Activated CD8-positive, alpha-beta T cell treated with anti-CD3 and anti-CD28 coated beads for 36 hours (primary cell): ENCODE measurements around the gene MTG2. TPM values are rescaled to one million over a fixed set of nuclear protein-coding genes. Genes with fewer than 3 reads are reported as not detected.

Source experiments
- ATAC-seq: fragments of 200-7000 bp; cut with Tn5 transposase; one replicate; pipeline ENCODE4 v1.10.0; 2021; ENCODE audit warnings: mild to moderate bottlenecking, moderate library complexity
- CTCF ChIA-PET: fragments of 350-600 bp; sonication (Branson Sonifier 250); formaldehyde crosslinking; loops from one replicate; lab custom pipeline; 2021; ENCODE audit warnings: antibody characterized with exemption; lab: Charles Lee
- POLR2A ChIA-PET: fragments of 350-600 bp; sonication (Branson Sonifier 250); formaldehyde crosslinking; loops from one replicate; lab custom pipeline; 2021; ENCODE audit warnings: antibody characterized with exemption; lab: Charles Lee
- DNase-seq: peaks from one replicate; pipeline ENCODE4 v3.0.0-alpha.2; 2020
- H3K27ac Mint-ChIP-seq: one replicate; pipeline ENCODE4 v1.8.0; 2021; ENCODE audit warnings: mild to moderate bottlenecking, mixed read lengths
- H3K27me3 Mint-ChIP-seq: one replicate; pipeline ENCODE4 v1.8.0; 2021; ENCODE audit warnings: mixed read lengths
- H3K36me3 Mint-ChIP-seq: one replicate; pipeline ENCODE4 v1.8.0; 2021; ENCODE audit warnings: low read depth, mixed read lengths
- H3K4me1 Mint-ChIP-seq: one replicate; pipeline ENCODE4 v1.8.0; 2021; ENCODE audit warnings: low read depth, mixed read lengths
- H3K4me3 Mint-ChIP-seq: one replicate; pipeline ENCODE4 v1.8.0; 2021; ENCODE audit warnings: mild to moderate bottlenecking, moderate library complexity, mixed read lengths
- H3K9me3 Mint-ChIP-seq: one replicate; pipeline ENCODE4 v1.8.0; 2021; ENCODE audit warnings: mixed read lengths
- intact Hi-C: fragments of 100-400 bp; cut with micrococcal nuclease; formaldehyde crosslinking; loops from one replicate; pipeline ENCODE4 v1.10.0; 2022
- total RNA-seq, 2 experiments: library from RNA; stranded (reverse); gene quantifications; one replicate each; pipeline ENCODE4 v1.2.3, GENCODE V29; 2021
- TF ChIP-seq, protein P1 (sequence below): fragments of 200-600 bp; IDR thresholded peaks from one replicate; pipeline ENCODE4 v1.8.0; 2022; ENCODE audit warnings: antibody characterized with exemption, mild to moderate bottlenecking

MTG2 gene
- total RNA-seq, 2 experiments from 2014 or later: 36.5 to 40.5 TPM

DNA sequence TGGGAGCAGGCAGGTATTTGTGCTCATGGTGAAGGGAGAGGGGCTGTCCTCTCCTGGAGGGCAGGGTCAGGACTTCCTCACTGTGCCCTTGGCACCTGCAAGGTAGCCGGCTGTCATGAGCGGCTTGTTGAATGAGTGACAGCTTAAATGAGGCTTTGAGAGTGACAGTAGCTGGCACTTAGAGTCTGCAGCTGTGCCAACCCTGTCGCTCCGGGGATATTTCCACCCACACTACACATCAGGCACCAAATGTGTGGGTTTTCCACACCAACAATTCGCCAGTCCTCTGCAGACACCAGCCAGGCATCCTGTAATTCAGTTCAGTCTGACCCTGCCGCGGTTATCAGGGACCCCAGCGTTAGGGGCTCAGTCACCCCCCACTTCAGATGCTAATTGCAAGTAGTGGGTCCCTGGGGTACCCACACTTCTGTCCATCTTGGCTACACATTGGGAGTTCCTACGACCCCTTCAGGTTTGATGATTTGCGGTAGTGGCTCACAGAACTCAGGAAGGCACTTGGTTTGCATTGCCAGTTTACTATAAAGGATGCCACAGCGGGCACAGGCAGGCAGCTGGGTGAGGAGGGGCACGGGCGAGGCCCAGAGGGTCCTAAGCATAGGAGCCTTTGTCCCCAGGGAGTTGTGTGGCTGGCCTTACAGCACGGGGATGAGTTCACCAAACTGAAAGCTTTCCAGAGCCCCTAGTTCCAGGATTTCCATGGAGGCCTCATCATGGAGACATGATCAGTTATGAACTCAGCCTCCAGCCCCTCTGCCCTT is 9.1 kb downstream of the MTG2 start:
- no peak overlapping the region for H3K27ac Mint-ChIP-seq
- ATAC-seq: no peak
- no peaks in the 10 kb centered on the region for H3K27me3 Mint-ChIP-seq
- no peak for DNase-seq
- peaks cover 8% of the 10 kb centered on the region for H3K36me3 Mint-ChIP-seq
- no peak overlapping the region for H3K4me3 Mint-ChIP-seq
- ChIA-PET POLR2A (no interaction called here), CTCF (interaction anchor here (1.7 kb wide), 1 partner anchor 181 kb away, joined by 5 read pairs; no protein-coding TSS in a partner anchor)
- intact Hi-C loops: no loop called here
- no peaks in the 10 kb centered on the region for H3K9me3 Mint-ChIP-seq
- peaks cover 20% of the 10 kb centered on the region for H3K4me1 Mint-ChIP-seq
- TF ChIP-seq, protein P1, sequence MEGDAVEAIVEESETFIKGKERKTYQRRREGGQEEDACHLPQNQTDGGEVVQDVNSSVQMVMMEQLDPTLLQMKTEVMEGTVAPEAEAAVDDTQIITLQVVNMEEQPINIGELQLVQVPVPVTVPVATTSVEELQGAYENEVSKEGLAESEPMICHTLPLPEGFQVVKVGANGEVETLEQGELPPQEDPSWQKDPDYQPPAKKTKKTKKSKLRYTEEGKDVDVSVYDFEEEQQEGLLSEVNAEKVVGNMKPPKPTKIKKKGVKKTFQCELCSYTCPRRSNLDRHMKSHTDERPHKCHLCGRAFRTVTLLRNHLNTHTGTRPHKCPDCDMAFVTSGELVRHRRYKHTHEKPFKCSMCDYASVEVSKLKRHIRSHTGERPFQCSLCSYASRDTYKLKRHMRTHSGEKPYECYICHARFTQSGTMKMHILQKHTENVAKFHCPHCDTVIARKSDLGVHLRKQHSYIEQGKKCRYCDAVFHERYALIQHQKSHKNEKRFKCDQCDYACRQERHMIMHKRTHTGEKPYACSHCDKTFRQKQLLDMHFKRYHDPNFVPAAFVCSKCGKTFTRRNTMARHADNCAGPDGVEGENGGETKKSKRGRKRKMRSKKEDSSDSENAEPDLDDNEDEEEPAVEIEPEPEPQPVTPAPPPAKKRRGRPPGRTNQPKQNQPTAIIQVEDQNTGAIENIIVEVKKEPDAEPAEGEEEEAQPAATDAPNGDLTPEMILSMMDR: no peak

DNA sequence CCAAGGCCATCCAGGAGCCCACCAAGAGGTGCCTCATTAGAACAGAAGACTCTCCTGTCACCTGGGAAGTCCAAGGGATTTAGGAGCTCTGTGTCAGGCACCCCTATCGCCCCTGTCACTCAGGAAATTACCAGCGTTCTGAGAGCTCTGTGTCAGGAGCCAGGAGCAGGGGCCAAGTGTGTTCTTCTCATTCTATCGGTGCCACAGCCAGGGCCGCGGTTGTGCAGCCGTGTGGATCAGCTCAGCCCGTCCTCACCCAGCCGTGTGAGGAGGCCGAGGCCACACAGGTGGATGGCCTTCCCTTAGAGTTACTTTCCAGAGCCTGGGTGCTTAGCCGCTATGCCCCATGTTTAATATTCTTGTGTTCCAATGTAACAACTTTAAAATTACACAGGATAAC is 9.8 kb downstream of the MTG2 start:
- Mint-ChIP-seq H3K4me1 (peaks cover 15% of the 10 kb centered on the region), H3K4me3 (no peak overlapping the region), H3K36me3 (peaks cover 8% of the 10 kb centered on the region), H3K27ac (no peak overlapping the region), H3K27me3 (no peaks in the 10 kb centered on the region), H3K9me3 (no peaks in the 10 kb centered on the region)
- intact Hi-C loops: no loop called here
- POLR2A ChIA-PET: no interaction called here
- ATAC-seq: no peak
- CTCF ChIA-PET: interaction anchor here (1.1 kb wide), 1 partner anchor 218 kb away, joined by 3 read pairs; no protein-coding TSS in a partner anchor
- no peak for DNase-seq
- TF ChIP-seq, protein P1: no peak

DNA sequence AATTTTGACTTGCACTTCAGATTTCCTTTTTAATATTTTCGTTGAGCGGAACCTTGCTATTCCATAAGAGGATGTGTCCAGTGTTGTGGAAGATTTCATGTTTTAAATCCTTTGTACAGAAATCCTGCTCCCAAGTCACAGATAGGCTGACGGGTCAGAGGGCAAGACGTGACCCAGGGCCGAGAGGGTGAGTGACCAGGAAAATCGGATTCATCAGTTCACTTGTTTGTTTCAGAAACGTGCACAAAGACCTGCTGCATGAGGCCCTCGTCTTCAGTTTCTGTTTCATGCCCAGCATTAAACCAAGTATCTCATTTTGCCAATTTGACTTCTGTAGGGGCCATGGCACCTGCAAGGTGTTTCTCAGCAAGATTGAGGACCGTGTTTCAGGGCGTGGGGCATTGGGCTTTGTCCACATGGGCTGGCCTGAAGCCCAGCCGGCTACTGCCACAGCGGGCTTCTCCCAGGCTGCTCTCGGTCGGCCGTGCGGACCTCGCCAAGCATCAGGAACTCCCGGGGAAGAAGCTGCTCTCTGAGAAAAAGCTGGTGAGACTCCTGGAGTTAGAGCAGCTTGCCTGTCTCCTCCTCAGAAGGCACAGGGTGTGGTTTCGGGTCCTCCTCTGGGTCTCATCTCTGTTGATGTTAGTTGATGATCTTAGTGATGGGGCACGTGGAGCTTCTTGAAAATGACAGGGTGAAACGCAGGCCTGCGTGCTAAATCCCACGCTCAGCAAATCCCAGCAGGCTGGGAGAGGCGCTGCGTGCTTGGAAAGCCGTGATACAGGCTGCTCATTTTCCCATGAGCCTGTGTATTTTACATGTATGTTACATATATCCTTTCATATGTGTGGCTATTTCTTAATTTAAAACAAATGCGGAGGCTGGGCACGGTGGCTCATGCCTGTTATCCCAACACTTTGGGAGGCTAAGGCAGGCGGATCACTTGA is 10.5 kb downstream of the MTG2 start:
- ATAC-seq (no peak), DNase-seq (no peak)
- Mint-ChIP-seq H3K4me1 (peaks cover 14% of the 10 kb centered on the region), H3K9me3 (no peaks in the 10 kb centered on the region), H3K36me3 (peaks cover 9% of the 10 kb centered on the region), H3K4me3 (no peak overlapping the region), H3K27me3 (no peaks in the 10 kb centered on the region), H3K27ac (no peak overlapping the region)
- TF ChIP-seq, protein P1: no peak
- ChIA-PET POLR2A (no interaction called here), CTCF (interaction anchor here (0.7 to 1.4 kb wide), 3 partner anchors 52 to 217 kb away, joined by 3 to 4 read pairs (median 3); no protein-coding TSS in a partner anchor)
- intact Hi-C loops: no loop called here

DNA sequence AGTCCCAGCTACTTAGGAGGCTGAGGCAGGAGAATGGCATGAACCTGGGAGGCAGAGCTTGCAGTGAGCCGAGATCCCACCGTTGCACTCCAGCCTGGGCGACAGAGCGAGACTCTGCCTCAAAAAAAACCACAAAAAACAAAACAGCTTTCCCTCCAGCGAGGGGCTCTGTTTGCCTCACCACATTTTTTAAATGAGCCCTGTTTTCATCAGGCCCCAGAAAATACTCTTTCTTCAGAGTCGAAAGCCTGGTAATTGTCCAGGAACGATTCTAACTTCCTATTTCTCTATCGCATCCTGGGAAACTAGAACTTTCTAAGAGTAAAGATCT is 12.2 kb downstream of the MTG2 start:
- Mint-ChIP-seq H3K9me3 (no peaks in the 10 kb centered on the region), H3K4me3 (no peak overlapping the region), H3K27me3 (no peaks in the 10 kb centered on the region), H3K4me1 (peaks cover 12% of the 10 kb centered on the region), H3K27ac (no peak overlapping the region), H3K36me3 (peaks cover 18% of the 10 kb centered on the region)
- TF ChIP-seq, protein P1: no peak
- ATAC-seq: no peak
- intact Hi-C loops: no loop called here
- DNase-seq: no peak
- ChIA-PET CTCF (interaction anchor here (0.9 to 1.4 kb wide), 3 partner anchors 38 to 184 kb away, joined by 3 to 4 read pairs (median 3); no protein-coding TSS in a partner anchor), POLR2A (no interaction called here)
